C4-2B (cell line): ENCODE results near the gene DERL3.

Source experiments
- CTCF ChIP-seq: fragments of 450-650 bp; conservative IDR thresholded peaks from 2 replicates; pipeline ENCODE4 v1.5.1; 2017; ENCODE audit warnings: mild to moderate bottlenecking
- ZFX ChIP-seq: fragments of 450-650 bp; IDR thresholded peaks from 2 replicates; pipeline ENCODE4 v1.6.1; 2017

GRCh38 chr22:23825246-23825905 lies 13.4 kb downstream of the DERL3 start:
- TF ChIP-seq CTCF, result no peak
- TF ChIP-seq ZFX, result no peak
